HCT116 (cell line): ENCODE results near the gene NOX3. TPM values are rescaled to one million over a fixed set of nuclear protein-coding genes. Genes with fewer than 3 reads are reported as not detected.

Source experiments
- ATAC-seq: fragments of 200-7000 bp; cut with Tn5 transposase; 2 replicates; pipeline ENCODE4 v1.9.1; 2020; ENCODE audit warnings: mild to moderate bottlenecking, moderate library complexity
- BruUV-seq: library from RNA; stranded (reverse); fragments of 400-500 nt; replicated peaks from 2 replicates; lab custom pipeline; 2021; lab: Mats Ljungman, UMichigan
- CTCF ChIA-PET: fragments of 300-600 bp; sonication (Branson Sonifier 250); formaldehyde crosslinking; loops from one replicate; lab custom pipeline; 2021; ENCODE audit warnings: antibody characterized with exemption; lab: Charles Lee
- POLR2A ChIA-PET: fragments of 300-600, 350-600 bp; sonication (Branson Sonifier 250); formaldehyde crosslinking; loops from one replicate; lab custom pipeline; 2021; ENCODE audit warnings: antibody characterized with exemption; lab: Charles Lee
- RAD21 ChIA-PET, 2 experiments: fragments of 300-600 bp; sonication (Branson Sonifier 250); formaldehyde crosslinking; loops; one replicate each; lab custom pipeline; 2023; ENCODE audit warnings: low total read pairs in 2 of 2; ENCODE audit not compliant: uncharacterized antibody in 2 of 2, unreplicated experiment in 2 of 2, low non-redundant PET in 1 of 2; lab: Charles Lee
- DNase-seq: peaks from one replicate; pipeline ENCODE4 v3.0.0-alpha.2; 2010; ENCODE audit warnings: low read depth, low spot score
- H2AFZ ChIP-seq: fragments of 200-600 bp; shearing (Covaris generic), sonication (generic); 2 replicates; pipeline ENCODE4 v1.6.1; 2017; ENCODE audit warnings: low read depth, mixed run types, mixed read lengths, antibody characterized with exemption, low read length; ENCODE audit not compliant: poor library complexity, severe bottlenecking
- H3K27ac ChIP-seq: 2 replicates; pipeline ENCODE4 v1.5.1; 2012; ENCODE audit warnings: low read depth, low read length
- H3K27me3 ChIP-seq: fragments of 200-600 bp; sonication (generic); 2 replicates; pipeline ENCODE4 v1.6.1; 2016; ENCODE audit warnings: mixed run types, low read length, mixed read lengths; ENCODE audit not compliant: insufficient read depth
- H3K36me3 ChIP-seq, 2 experiments: fragments of 200-500 bp in 1 of 2; fragments of 200-600 bp in 1 of 2; sonication (Bioruptor generic) in 1 of 2; sonication (generic) in 1 of 2; 2 replicates each; pipeline versions ENCODE4 v1.5.1 to v1.6.1; 2014 to 2016; ENCODE audit warnings: low read length in 2 of 2, inconsistent platforms in 1 of 2, mixed read lengths in 1 of 2, mixed run types in 1 of 2; ENCODE audit not compliant: insufficient read depth in 2 of 2, control insufficient read depth in 1 of 2
- H3K4me1 ChIP-seq, 2 experiments: fragments of 200-600 bp in 1 of 2; sonication (generic) in 1 of 2; 2 replicates each; pipeline versions ENCODE4 v1.5.1 to v1.6.1; 2012 to 2017; ENCODE audit warnings: low read length in 2 of 2, inconsistent platforms in 1 of 2, mild to moderate bottlenecking in 1 of 2, mixed read lengths in 1 of 2, mixed run types in 1 of 2, moderate library complexity in 1 of 2; ENCODE audit not compliant: insufficient read depth in 2 of 2, control insufficient read depth in 1 of 2
- H3K4me2 ChIP-seq: fragments of 200-600 bp; sonication (generic); 2 replicates; pipeline ENCODE4 v1.6.1; 2017; ENCODE audit warnings: mixed run types, low read length, mixed read lengths
- H3K4me3 ChIP-seq, 2 experiments: fragments of 200-600 bp in 1 of 2; sonication (generic) in 1 of 2; replicated peaks in 1 of 2; 2 replicates each; pipeline ENCODE4 v1.5.1; 2011 to 2016; ENCODE audit warnings: low read length in 2 of 2, control low read depth in 1 of 2, low read depth in 1 of 2, mild to moderate bottlenecking in 1 of 2, mixed read lengths in 1 of 2, mixed run types in 1 of 2
- H3K79me2 ChIP-seq: fragments of 200-600 bp; sonication (generic); 2 replicates; pipeline ENCODE4 v1.6.1; 2017; ENCODE audit warnings: mild to moderate bottlenecking, mixed run types, low read length, moderate library complexity, mixed read lengths; ENCODE audit not compliant: insufficient read depth
- H3K9ac ChIP-seq: fragments of 200-600 bp; sonication (generic); 2 replicates; pipeline ENCODE4 v1.6.1; 2016; ENCODE audit warnings: low read length, mixed read lengths
- H3K9me2 ChIP-seq: fragments of 200-600 bp; sonication (generic), shearing (Covaris generic); 2 replicates; pipeline ENCODE4 v1.6.1; 2017; ENCODE audit warnings: mixed run types, mild to moderate bottlenecking, moderate library complexity; ENCODE audit not compliant: insufficient read depth
- H3K9me3 ChIP-seq, 2 experiments: fragments of 200-500 bp in 1 of 2; fragments of 200-600 bp in 1 of 2; sonication (Bioruptor generic) in 1 of 2; sonication (generic) in 1 of 2; 2 replicates each; pipeline ENCODE4 v1.6.1; 2014 to 2017; ENCODE audit warnings: low read length in 2 of 2, mixed read lengths in 2 of 2, inconsistent platforms in 1 of 2, low read depth in 1 of 2, mild to moderate bottlenecking in 1 of 2, mixed run types in 1 of 2, moderate library complexity in 1 of 2; ENCODE audit not compliant: control insufficient read depth in 1 of 2, insufficient read depth in 1 of 2
- H4K20me1 ChIP-seq: fragments of 200-600 bp; sonication (generic), shearing (Covaris generic); 2 replicates; pipeline ENCODE4 v1.6.1; 2017; ENCODE audit warnings: mixed run types, mild to moderate bottlenecking, moderate library complexity; ENCODE audit not compliant: insufficient read depth
- ELF1 ChIP-seq: IDR thresholded peaks from 2 replicates; pipeline ENCODE4 v1.6.1; 2012; ENCODE audit warnings: low read depth, borderline replicate concordance
- EZH2 ChIP-seq: fragments of 200-600 bp; sonication (generic); IDR thresholded peaks from 2 replicates; pipeline ENCODE4 v1.6.1; 2017; ENCODE audit warnings: antibody characterized with exemption, mixed run types
- JUND ChIP-seq: IDR thresholded peaks from 2 replicates; pipeline ENCODE4 v1.6.1; 2012
- POLR2AphosphoS5 ChIP-seq: IDR thresholded peaks from 2 replicates; pipeline ENCODE4 v1.6.1; 2011; ENCODE audit warnings: mild to moderate bottlenecking, low read depth, low read length, moderate library complexity
- RAD21 ChIP-seq: IDR thresholded peaks from 2 replicates; pipeline ENCODE4 v1.6.1; 2012; ENCODE audit warnings: low read depth, mild to moderate bottlenecking
- SRF ChIP-seq: IDR thresholded peaks from 2 replicates; pipeline ENCODE4 v1.6.1; 2012; ENCODE audit warnings: low read depth
- intact Hi-C: fragments of 100-400 bp; cut with micrococcal nuclease; formaldehyde crosslinking; loops from 2 replicates; pipeline ENCODE4 v1.10.0; 2022
- total RNA-seq: library from RNA; stranded (reverse); gene quantifications from one replicate; pipeline ENCODE4 v1.2.1, GENCODE V29; 2021; ENCODE audit not compliant: unreplicated experiment
- TF ChIP-seq, protein P1 (sequence below), 3 experiments: fragments of 200-600 bp in 1 of 3; sonication (generic) in 1 of 3; IDR thresholded peaks in 2 of 3; conservative IDR thresholded peaks in 1 of 3; 2 replicates each; pipeline ENCODE4 v1.5.1; 2012 to 2017; ENCODE audit warnings: low read depth in 2 of 3, low read length in 2 of 3, antibody characterized with exemption in 1 of 3, borderline replicate concordance in 1 of 3, control low read depth in 1 of 3, mild to moderate bottlenecking in 1 of 3, mixed read lengths in 1 of 3, mixed run types in 1 of 3, moderate library complexity in 1 of 3; ENCODE audit not compliant: insufficient read depth in 1 of 3
- TF ChIP-seq, protein P2 (sequence below): IDR thresholded peaks from 2 replicates; pipeline ENCODE4 v1.6.1; 2011; ENCODE audit warnings: mild to moderate bottlenecking, low read length, moderate library complexity; ENCODE audit not compliant: insufficient replicate concordance; ENCODE audit errors: extremely low read depth
- TF ChIP-seq, protein P3 (sequence below): IDR thresholded peaks from 2 replicates; pipeline ENCODE4 v1.6.1; 2012
- TF ChIP-seq, protein P4 (sequence below): IDR thresholded peaks from 2 replicates; pipeline ENCODE4 v1.6.1; 2012; ENCODE audit warnings: low read depth

NOX3 gene
- total RNA-seq, 1 experiment from 2014 or later: not detected

DNA sequence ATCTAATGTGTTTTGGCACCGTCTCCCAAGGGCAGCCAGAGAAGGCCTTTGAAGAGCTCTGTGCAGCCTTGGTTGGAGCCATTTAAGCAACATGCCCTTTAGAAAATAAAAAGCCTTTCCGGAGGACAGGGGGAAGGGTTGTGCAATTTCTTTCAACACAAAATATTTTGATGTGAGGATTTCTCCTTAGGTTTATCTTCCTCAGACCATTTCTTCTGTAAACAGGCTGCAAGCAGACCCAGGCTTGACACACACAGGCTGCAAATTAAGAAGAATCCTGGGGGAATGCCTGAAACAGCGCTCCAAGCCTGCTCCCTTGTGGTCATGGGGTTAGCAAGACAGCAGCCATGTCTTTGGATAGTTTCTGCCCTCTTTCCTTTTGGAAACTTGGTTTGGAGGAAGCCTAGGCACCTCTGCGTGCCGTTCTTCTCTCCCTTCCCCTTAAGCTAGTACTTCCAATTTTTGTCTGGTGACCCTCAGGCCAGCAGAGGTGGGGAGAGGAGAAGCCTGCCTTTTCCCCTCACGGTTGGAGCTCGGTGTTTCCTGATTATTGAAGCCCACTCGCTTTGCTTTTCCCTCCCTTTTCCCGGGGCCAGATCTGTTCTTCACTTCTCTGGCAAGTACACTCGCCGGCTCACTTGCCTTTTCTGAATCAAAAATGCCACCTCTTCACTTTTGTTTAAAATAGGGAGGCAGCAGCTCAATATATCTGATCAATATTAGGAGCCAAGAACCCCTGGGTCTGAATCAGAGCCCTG is 39.6 kb upstream of the NOX3 start:
- no peak overlapping the region for H3K4me3 ChIP-seq
- intact Hi-C loops: no loop called here
- no peaks in the 10 kb centered on the region for H3K36me3 ChIP-seq
- no peak for ATAC-seq
- no peaks in the 10 kb centered on the region for H3K27me3 ChIP-seq
- peak overlapping the region; percentile 33 for H2AFZ ChIP-seq
- peaks cover 15 to 17% of the 10 kb centered on the region in 2 experiments for H3K4me1 ChIP-seq
- POLR2A ChIA-PET: no interaction called here
- DNase-seq: no peak
- H3K9me3 ChIP-seq: no peaks in the 10 kb centered on the region
- H4K20me1 ChIP-seq: no peaks in the 10 kb centered on the region
- CTCF ChIA-PET: no interaction called here
- no peak overlapping the region for H3K27ac ChIP-seq
- RAD21 ChIA-PET: no interaction called here
- peak; percentile 59 for TF ChIP-seq RAD21
- TF ChIP-seq, protein P1, sequence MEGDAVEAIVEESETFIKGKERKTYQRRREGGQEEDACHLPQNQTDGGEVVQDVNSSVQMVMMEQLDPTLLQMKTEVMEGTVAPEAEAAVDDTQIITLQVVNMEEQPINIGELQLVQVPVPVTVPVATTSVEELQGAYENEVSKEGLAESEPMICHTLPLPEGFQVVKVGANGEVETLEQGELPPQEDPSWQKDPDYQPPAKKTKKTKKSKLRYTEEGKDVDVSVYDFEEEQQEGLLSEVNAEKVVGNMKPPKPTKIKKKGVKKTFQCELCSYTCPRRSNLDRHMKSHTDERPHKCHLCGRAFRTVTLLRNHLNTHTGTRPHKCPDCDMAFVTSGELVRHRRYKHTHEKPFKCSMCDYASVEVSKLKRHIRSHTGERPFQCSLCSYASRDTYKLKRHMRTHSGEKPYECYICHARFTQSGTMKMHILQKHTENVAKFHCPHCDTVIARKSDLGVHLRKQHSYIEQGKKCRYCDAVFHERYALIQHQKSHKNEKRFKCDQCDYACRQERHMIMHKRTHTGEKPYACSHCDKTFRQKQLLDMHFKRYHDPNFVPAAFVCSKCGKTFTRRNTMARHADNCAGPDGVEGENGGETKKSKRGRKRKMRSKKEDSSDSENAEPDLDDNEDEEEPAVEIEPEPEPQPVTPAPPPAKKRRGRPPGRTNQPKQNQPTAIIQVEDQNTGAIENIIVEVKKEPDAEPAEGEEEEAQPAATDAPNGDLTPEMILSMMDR (IDR thresholded peaks at IDR 0.05 in 2 of 3, conservative IDR thresholded peaks at IDR 0.05 in 1 of 3; ENCODE audit: borderline replicate concordance in 1 of 3, insufficient read depth in 1 of 3, low read depth in 2 of 3, low read length in 2 of 3): peak; percentile 20 to 26 (median 22); a peak in 3 of 6 replicates
- no peak for TF ChIP-seq SRF
- H3K9me2 ChIP-seq: no peaks in the 10 kb centered on the region
- no peak overlapping the region for H3K4me2 ChIP-seq
- H3K79me2 ChIP-seq: no peaks in the 10 kb centered on the region
- no TSS peak for BruUV-seq
- H3K9ac ChIP-seq: no peak overlapping the region

DNA sequence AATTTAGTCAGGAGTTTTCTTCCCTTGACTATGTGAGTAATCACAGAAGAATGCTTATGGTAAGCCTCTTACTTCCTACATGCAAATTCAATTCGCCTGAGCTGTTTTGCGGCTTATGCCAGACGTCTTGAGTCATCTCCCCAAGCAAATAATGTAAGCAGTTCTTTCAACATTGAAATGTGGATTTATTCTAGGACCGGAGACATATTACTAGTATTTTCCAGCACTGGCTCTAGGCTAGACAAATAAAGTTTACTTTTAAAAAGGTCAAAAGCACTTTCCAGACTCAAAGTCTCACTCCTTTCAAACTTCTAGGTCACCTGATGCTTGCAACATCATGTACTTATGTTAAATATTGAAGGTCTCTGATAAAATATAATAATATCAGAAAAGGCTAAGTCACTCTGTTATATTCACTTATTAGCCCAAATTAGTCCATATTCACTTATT is 38.1 kb upstream of the NOX3 start:
- CTCF ChIA-PET: interaction anchor here (1.0 kb wide), 1 partner anchor 626 kb away, joined by 3 read pairs; no protein-coding TSS in a partner anchor
- Histone ChIP-seq H2AFZ (peak overlapping the region; percentile 33), H4K20me1 (no peaks in the 10 kb centered on the region), H3K27me3 (no peaks in the 10 kb centered on the region), H3K36me3 (no peaks in the 10 kb centered on the region), H3K79me2 (no peaks in the 10 kb centered on the region), H3K9ac (no peak overlapping the region), H3K4me1 (peaks cover 15 to 17% of the 10 kb centered on the region in 2 experiments), H3K9me3 (no peaks in the 10 kb centered on the region), H3K27ac (peak overlapping the region; percentile 8; the same call in 1 of the 2 replicates), H3K4me2 (peak overlapping the region; percentile 64), H3K4me3 (peak overlapping the region in 1 of 2 experiments; percentile 6; a peak in 2 of 4 replicates), H3K9me2 (no peaks in the 10 kb centered on the region)
- intact Hi-C loops: no loop called here
- no TSS peak for BruUV-seq
- POLR2A ChIA-PET: no interaction called here
- RAD21 ChIA-PET: no interaction called here
- ATAC-seq: peak; percentile 88
- DNase-seq: peak; percentile 85
- TF ChIP-seq JUND (peak; percentile 90), ELF1 (no peak), EZH2 (no peak), SRF (no peak), POLR2AphosphoS5 (no peak)
- TF ChIP-seq, protein P2, sequence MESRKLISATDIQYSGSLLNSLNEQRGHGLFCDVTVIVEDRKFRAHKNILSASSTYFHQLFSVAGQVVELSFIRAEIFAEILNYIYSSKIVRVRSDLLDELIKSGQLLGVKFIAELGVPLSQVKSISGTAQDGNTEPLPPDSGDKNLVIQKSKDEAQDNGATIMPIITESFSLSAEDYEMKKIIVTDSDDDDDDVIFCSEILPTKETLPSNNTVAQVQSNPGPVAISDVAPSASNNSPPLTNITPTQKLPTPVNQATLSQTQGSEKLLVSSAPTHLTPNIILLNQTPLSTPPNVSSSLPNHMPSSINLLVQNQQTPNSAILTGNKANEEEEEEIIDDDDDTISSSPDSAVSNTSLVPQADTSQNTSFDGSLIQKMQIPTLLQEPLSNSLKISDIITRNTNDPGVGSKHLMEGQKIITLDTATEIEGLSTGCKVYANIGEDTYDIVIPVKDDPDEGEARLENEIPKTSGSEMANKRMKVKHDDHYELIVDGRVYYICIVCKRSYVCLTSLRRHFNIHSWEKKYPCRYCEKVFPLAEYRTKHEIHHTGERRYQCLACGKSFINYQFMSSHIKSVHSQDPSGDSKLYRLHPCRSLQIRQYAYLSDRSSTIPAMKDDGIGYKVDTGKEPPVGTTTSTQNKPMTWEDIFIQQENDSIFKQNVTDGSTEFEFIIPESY: no peak
- TF ChIP-seq, protein P3, sequence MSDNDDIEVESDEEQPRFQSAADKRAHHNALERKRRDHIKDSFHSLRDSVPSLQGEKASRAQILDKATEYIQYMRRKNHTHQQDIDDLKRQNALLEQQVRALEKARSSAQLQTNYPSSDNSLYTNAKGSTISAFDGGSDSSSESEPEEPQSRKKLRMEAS: no peak; the same call in 1 of the 2 replicates
- TF ChIP-seq, protein P4, sequence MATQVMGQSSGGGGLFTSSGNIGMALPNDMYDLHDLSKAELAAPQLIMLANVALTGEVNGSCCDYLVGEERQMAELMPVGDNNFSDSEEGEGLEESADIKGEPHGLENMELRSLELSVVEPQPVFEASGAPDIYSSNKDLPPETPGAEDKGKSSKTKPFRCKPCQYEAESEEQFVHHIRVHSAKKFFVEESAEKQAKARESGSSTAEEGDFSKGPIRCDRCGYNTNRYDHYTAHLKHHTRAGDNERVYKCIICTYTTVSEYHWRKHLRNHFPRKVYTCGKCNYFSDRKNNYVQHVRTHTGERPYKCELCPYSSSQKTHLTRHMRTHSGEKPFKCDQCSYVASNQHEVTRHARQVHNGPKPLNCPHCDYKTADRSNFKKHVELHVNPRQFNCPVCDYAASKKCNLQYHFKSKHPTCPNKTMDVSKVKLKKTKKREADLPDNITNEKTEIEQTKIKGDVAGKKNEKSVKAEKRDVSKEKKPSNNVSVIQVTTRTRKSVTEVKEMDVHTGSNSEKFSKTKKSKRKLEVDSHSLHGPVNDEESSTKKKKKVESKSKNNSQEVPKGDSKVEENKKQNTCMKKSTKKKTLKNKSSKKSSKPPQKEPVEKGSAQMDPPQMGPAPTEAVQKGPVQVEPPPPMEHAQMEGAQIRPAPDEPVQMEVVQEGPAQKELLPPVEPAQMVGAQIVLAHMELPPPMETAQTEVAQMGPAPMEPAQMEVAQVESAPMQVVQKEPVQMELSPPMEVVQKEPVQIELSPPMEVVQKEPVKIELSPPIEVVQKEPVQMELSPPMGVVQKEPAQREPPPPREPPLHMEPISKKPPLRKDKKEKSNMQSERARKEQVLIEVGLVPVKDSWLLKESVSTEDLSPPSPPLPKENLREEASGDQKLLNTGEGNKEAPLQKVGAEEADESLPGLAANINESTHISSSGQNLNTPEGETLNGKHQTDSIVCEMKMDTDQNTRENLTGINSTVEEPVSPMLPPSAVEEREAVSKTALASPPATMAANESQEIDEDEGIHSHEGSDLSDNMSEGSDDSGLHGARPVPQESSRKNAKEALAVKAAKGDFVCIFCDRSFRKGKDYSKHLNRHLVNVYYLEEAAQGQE: no peak
